GM19240 (cell line): ENCODE results near the gene MARCKS.

Experiments used
- DNase-seq: peaks from one replicate; pipeline ENCODE4 v3.0.0; 2011; ENCODE audit warnings: low spot score; ENCODE audit not compliant: insufficient read length

The MARCKS gene

DNA sequence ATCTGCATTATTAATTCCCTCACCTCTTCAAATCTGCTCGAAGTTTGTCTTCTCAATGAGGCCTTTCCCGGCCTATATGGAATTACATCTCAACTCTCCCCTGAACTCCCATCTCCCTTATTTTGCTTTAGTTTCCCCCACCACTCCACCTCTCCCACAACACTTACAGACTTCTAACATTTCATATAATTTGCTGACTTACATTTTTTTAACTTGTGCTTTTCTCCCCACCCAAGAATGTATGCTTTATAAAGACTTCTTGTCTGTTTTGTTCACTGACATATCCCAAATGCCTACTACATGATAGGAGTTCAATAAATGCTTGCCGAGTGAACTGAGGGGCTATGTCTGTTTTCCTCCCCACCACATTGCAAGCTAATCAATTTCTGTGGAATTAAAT is 3.9 kb upstream of the MARCKS start:
- no peak for DNase-seq

DNA sequence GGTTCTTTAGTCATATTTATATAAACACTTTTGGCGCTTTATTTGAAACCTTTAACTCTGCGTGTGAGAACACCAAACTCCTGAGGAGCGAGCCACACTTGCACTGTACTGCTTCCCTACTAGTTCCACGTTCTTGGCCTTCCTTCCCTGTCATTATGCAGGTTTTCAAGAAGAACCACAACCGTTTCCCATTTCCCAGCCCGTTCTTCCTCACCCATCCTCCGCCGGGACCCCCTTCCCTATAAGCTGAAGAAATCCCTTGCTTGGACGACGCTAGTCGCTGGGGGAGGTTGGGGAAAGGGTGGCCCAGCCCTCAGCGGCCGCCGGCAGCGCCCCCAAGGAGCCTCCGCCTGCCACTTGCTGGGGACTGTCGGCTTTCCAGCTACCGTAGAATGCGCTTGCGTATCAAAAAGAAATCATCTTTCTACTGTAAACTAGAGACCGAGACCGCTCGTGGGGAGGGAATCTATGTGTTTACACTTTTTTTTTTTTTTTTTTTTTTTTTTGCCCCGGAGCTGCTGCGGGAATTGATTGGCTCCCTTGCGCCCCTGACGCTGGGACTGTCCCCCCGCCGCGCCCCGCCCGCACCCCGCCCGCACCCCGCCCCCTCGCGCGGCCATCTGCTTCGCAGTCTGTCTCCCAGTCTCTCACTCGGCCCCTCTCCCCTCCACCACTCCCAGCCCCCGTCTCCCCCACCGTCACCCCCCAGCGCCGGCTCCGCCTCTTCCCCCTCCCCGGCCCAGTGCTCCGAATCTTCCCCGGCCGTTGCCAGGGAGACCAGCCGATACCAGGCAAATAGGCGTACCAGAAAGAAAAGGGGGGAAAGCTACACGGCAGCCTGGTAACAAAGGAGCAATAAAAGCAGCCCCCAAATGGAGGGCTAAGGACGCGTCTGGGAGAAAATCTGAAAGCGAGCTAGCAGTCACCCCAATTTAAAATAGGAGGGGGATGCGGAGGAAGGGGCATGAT is 2.3 kb upstream of the MARCKS start:
- DNase-seq = no peak

DNA sequence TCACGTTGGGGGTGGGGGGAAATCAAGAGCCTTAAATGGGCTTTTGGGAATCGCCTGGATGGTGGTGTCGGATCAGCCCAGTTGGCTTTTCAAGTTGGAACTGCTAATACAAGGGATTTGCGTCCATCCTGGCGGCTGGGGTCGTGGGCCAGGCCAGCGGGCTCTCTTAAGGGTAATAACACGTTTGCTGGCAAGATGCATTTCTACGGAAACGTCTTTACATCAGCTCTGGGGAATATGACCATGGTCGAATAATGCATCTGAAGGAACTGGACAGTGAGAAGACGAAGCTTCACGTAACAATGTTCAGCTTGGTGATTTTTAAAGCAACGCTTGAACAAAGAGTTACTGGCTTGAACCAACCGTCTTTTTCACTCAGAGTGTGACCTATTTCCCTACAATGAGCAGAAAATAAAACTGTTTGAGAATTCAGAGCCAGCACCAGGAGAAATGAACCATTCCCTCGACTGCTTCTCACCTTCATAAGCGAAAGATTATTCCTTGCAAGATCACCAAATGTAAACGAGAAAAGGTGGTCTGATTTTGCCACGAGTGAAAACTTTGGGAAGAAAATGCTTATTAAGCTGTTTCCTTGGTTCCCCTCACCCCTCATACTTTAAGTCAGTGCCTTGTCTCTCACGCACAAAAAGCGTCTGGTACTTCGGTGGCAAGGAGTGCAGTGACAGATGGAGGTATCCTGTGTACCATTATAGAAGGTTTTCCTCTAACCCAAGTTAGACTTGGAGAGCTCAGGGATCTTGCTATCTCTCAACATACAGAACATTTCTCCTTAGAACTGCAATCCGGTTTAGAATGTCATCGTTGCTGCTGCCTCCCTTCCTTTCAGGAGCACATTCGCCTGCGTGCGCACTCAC is 1.4 kb upstream of the MARCKS start:
- no peak for DNase-seq

DNA sequence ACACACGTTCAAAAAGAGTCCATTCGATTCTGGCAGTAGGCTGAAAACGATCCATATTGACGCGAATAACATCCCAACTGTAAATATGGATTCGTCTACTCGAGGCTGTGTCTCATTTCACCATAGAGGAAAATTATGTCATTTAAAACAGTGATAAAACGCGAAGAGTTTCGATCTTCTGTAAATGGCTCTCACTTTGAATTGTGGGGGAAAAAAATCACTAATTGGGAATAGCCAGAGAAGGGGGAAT is 845 bp upstream of the MARCKS start:
- DNase-seq = no peak

DNA sequence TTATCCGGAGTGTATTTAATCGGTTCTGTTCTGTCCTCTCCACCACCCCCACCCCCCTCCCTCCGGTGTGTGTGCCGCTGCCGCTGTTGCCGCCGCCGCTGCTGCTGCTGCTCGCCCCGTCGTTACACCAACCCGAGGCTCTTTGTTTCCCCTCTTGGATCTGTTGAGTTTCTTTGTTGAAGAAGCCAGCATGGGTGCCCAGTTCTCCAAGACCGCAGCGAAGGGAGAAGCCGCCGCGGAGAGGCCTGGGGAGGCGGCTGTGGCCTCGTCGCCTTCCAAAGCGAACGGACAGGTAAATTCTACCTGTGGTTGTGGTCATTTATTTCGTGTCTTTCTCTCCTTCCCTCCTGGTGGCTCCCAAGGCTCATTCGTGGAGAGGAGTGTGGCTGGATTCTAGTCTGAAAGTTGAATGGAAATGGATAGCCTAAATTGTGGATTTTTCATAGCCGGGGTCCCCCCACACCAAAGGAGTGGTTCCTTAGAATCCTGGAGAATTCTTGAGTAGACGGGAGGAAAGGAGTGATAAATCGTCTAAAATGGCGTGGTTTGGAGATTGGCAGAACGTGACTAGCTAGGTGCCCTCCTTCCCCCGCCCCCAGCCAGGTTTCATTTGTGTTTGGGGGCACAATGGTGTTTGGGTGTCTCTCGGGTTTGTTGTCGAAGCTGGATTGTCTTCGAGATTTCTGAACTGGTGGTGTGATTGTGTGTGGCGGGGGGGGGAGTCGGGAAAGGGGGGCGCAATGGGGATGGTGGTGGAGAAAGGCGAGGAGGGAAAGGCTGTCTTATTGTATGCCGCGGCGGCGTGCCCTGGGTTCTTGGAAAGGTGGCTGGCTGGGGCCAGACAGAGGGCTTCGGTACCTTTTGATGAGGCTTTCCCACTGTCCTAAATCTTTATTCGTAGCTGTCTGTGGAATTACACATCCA is 673 bp downstream of the MARCKS start:
- DNase-seq = no peak

DNA sequence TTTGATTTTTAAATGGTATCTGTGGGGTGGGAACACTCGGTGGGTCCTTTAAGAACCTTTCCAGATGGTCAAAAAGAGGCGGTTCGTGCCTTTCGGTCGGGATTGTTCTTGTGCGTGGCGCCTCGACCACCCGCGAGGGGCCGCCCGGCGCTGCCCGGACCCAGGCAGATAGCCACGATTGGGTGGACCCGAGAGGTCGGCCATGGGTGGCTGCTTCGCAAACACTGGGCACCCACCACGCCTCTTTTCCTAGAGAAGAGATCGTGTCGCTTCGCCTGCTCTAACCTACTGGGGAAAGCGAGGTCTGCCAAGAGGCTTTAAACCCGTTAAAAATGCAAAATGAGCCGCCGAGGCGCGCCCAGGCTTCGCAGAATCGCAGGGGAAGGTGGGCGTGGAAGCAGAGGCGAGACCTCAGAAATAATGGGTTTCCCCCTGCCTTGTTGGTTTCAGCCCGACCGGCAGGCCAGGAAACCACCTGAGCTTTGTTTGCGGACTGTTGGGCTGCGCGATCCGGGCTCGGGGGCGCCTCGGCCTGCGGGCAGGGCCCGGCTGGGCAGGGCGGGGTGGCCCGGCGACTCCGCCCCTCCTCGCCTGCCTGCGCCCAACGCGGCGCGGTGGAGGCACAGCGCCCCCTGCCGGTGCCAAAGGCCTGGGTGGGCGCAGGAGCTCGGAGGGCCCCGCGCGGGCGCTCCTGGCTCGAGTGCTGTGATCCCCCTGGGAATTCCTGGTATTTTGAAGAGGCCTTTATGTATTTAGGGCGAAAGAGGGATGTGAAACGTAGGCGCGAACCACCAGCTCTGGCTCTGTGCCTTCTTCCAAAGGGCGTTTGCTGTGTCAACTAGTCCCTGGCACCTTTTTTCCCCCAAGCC is 1.6 kb downstream of the MARCKS start:
- peak; percentile 95 for DNase-seq

DNA sequence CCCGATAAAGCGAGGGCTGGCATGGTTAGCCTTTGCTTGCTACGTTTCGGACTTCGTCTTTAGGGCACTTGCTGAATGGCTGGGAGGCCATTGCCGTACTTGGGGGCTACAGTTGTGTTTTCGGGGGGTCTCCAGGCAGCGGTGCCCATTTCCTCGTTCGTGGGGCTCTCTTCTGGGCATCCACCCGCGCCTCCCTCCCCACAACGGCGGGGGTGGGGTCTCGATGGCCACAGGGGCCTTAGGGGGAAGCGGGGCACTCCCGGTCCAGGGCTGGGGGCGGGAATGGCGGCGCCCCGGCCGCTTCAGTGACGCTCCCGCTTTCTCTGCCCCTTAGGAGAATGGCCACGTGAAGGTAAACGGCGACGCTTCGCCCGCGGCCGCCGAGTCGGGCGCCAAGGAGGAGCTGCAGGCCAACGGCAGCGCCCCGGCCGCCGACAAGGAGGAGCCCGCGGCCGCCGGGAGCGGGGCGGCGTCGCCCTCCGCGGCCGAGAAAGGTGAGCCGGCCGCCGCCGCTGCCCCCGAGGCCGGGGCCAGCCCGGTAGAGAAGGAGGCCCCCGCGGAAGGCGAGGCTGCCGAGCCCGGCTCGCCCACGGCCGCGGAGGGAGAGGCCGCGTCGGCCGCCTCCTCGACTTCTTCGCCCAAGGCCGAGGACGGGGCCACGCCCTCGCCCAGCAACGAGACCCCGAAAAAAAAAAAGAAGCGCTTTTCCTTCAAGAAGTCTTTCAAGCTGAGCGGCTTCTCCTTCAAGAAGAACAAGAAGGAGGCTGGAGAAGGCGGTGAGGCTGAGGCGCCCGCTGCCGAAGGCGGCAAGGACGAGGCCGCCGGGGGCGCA is 2.4 kb downstream of the MARCKS start:
- no peak for DNase-seq

DNA sequence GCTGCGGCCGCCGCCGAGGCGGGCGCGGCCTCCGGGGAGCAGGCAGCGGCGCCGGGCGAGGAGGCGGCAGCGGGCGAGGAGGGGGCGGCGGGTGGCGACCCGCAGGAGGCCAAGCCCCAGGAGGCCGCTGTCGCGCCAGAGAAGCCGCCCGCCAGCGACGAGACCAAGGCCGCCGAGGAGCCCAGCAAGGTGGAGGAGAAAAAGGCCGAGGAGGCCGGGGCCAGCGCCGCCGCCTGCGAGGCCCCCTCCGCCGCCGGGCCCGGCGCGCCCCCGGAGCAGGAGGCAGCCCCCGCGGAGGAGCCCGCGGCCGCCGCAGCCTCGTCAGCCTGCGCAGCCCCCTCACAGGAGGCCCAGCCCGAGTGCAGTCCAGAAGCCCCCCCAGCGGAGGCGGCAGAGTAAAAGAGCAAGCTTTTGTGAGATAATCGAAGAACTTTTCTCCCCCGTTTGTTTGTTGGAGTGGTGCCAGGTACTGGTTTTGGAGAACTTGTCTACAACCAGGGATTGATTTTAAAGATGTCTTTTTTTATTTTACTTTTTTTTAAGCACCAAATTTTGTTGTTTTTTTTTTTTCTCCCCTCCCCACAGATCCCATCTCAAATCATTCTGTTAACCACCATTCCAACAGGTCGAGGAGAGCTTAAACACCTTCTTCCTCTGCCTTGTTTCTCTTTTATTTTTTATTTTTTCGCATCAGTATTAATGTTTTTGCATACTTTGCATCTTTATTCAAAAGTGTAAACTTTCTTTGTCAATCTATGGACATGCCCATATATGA is 3.2 kb downstream of the MARCKS start:
- DNase-seq = no peak

DNA sequence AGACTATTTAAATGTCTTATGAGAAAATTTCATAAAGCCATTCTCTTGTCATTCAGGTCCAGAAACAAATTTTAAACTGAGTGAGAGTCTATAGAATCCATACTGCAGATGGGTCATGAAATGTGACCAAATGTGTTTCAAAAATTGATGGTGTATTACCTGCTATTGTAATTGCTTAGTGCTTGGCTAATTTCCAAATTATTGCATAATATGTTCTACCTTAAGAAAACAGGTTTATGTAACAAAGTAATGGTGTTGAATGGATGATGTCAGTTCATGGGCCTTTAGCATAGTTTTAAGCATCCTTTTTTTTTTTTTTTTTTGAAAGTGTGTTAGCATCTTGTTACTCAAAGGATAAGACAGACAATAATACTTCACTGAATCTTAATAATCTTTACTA is 5.0 kb downstream of the MARCKS start:
- DNase-seq = no peak

DNA sequence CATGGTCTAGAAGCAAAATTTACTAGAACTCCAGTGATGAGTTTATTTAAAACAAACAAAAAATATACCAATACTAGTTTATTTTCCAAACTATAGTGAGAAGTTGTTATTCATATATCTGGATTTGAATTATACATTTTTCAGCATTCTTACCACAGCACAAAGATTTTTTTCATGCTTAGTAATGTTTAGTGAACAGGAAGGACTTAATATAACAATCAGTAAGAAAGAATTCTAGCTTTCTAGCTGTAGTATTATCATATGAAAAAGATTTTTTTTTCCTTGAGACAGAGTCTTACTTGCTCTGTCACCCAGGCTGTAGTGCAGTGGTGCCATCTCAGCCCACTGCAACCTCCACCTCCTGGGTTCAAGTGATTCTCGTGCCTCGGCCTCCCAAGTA is 13.8 kb downstream of the MARCKS start:
- no peak for DNase-seq

DNA sequence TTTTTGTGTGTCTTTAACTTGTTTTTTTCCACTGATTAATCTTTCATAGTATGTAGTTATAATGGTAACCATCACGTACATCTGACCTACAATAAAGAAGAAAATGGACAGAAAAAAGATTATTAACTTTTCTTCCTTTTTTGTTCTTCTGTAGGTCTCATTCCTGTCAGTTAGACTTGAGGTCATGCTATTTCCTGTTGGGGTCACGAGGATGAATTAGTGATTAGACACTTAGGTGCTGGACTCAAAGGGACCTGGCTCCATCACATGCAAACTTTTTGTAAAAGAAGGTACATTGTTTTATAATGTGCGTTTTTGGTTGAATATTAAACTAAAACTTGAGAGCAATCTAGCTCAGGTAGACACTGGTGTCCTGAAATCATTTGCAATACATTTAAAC is 14.8 kb downstream of the MARCKS start:
- no peak for DNase-seq

DNA sequence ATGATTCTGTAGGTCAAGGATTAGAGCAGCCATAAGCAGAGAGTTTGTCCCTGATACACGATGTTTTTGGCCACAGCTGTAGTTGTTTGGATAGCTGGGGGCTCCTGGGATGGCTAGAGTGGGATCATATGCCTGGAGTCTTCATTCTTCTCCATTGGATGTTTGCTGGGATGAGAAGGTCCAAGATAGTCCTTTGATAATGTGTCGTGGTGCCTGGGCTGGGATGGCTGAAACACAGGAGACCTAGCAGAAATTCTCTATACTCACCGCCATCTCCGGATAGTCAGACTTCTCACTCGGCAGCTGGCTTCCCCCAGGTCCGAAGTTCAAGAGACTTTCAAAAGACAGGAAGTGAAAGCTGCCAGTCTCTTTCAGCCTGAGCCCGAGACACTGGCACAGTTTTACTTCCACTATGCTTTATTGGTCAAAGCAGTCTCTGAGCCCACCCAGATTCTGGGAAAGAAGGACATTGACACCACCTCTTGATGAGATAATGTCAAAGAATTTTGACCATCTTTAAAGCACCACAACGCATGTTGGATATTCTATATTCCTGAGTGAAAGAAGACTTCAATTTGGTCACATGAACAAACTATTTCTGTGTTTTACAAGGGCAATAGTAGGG is 16.0 kb downstream of the MARCKS start:
- DNase-seq = no peak

DNA sequence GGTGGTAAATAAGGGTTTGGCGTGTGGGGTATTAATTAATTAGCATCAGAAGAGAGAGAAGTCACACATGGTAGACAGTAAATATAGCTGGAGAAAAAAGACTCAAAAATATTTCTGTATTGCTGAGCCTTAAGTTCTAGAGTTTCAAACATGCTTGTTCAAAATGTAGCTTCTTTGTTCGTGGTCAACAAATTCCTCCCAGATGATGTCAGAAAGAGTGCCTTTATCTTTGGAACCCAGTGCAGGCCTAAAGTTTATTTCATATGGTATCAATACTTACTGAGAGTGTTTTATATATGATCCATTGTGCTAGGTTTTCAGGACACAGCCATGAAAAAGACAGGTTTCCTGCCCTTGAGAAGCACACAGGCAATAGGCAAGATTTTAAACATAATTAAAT is 18.3 kb downstream of the MARCKS start:
- no peak for DNase-seq

DNA sequence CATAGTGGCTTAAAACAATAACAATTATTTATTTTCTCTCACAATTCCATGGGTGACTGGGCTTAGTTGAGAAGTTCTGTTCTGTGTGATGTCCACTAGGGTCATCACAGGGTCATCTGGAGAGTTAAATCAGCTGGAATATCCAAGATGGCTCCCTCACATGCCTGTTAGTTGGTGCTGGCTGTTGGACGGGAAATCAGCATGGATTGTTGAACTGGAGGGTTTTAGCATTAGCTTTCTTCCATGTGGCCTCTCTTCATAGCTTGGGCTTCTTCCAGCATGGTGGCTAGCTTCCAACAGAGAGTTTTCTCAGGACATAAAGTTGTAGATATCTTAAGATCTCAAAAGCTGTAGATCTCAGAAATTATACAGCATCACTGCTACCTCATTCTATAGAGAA is 19.6 kb downstream of the MARCKS start:
- no peak for DNase-seq

DNA sequence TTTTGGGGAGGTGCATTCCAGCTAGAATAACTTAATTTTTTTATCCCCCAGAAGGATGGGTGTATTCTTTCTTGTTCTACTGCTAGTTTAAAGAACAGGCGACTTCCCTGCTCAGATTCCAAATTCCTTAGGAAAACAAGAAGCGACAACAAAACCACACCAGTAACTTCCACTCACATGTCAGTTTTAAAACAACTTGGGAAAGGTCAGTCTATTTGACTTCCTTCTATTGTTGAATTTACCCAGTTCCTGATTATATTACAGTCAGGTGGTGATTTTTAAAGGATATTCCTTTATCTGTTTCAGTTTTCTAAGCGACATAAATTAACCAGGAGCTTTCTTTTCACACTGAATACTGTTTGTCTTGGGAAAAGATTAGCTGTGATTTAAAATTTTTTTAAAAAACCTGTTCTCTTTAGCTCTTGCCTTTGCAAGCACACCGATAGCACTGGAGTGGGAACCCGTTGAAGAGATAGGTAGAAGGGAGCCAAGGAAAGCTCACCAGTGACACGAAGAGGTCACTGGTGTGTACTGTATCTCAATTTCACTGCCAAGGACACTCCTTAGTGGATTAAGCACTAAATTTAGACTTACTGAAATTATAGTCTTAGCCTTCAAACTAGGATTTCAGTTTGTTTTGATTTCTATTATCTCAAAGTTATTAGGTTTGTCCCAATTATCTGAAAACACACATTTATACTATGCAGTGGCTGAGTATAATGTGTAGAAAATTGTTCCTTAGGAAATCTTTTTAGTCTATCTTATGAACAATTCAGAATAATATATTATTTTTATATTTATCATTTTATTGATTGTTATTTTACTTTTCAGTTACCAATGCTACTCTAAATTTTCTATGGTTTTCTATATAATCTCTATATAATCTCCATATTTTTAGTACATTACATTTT is 22.3 kb downstream of the MARCKS start:
- DNase-seq = no peak

DNA sequence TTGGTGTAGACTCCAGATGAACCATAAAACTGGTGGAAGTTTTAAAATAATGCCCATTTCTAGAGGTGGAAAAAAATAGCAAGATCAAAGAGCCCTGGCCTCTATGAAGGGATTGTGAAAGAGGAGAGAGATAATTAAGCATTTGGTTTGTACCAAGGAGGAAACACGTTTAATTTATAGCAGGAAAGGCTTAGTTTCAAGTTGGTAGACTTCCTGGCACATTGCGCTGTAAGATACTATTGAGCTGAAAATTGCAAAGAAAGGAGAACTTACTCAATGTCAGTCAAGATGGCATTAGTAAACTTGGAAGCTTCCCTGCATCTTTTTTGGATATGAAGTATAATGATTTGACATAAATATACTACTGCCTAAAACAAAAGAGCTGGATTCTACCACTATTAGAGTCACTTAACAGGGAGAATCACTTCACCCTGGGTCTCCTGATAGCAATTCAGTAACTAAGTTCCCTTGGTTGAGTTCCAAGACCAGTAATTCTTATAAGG is 24.4 kb downstream of the MARCKS start:
- DNase-seq = no peak

DNA sequence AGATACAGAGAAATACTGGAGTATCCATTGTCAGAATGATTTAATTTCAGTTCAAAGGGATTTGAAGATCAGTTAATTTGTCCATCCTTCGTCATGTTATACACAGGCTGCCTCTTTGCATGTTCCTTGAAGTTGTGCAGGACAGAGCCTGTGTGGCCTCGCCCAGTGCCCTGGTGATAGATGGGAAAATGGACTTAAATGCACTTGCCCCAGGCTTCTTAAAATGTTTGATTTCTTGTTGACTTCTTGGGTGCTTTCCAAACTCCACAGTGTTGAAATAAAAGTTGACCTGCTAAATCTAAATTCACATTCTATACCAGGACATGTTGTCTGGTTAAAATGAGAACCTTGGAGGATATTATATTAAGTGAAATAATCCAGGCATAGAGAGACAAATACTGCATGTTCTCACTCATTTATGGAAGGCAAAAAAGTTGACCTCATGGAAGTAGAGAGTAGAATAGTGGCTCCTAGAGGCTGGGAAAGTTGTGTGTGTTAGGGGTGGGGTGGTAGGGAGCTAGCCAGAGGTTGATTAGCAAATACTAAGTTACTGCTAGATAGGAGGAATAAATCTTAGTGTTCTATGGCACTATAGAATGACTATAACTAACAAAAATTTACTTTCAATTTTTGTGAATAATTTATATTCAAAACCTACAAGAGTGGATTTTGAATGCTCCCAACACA is 25.3 kb downstream of the MARCKS start:
- no peak for DNase-seq
